HG03460 (cell line): ENCODE results near the gene GATA2.

Experiments
- ATAC-seq: cut with Tn5 transposase; IDR thresholded peaks from one replicate; pipeline ENCODE4 v1.9.1; 2021; ENCODE audit not compliant: unreplicated experiment

GATA2 gene

DNA sequence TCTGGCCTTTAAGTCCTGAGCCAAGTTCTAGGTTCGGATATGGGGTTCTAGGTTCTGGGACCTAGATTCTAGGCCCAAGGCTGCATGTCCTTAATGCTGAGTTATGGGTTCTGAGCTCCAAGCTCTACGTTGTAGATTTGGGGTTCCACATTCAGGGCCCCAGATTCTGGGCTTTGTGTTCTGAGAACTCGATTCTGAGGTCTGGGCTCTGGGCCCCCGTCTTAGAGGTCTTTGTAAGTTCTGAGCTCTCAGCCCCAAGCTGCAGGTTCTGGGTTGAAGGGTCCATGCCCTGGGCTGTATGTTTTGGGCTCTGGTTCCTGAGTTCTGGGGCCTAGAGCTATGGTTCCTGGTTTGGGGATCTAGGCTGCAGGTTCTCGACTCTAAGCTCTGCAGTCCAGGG, 16.3 kb downstream of the GATA2 start:
- no peak for ATAC-seq

GRCh38 chr3:128475355-128475754, 17.6 kb downstream of the GATA2 start:
- no peak for ATAC-seq

- no peak for ATAC-seq
Observed at GRCh38 chr3:128473737-128474136, 19.3 kb downstream of the GATA2 start.

GRCh38 chr3:128473180-128473519, 19.9 kb downstream of the GATA2 start:
- no peak for ATAC-seq

DNA sequence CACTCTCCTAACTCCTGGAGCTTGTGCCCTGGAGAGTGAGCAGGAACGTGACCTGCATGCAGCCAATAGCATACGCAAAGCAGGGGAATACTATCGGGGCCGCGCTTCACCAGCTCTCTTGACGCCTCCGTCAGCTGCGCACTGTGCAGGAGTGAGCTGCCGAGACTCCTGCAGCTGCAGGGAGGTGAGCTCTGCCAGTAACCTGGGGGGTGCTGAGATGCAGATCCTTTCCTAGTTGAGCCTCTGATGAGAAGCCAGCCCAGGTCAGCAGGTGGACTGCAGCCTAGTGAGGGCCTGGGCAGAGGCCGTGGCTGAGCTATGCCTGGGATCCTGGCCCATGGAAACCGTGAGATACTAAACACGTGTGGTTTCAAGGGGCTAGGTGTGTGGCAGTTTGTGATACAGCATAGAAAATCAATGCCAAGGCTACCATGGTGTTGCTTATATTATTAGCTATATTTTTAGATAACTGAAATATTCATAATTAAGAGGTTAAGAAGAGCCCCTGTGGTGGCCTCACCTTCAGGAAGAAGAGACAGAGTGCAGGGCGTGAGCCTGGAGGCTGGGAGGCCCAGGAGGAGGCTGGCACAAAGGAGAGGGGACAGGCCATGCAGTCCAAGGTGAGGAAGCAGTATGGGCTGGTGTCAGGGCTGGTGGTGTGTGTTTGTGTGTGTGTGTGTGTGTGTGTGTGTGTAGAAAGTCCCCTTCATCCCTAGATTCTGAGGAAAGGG, 20.4 kb downstream of the GATA2 start:
- ATAC-seq, result no peak

- no peak for ATAC-seq
Observed at GRCh38 chr3:128471720-128472119, 21.3 kb downstream of the GATA2 start.

GRCh38 chr3:128471110-128471509, 21.9 kb downstream of the GATA2 start:
- ATAC-seq, result no peak

DNA sequence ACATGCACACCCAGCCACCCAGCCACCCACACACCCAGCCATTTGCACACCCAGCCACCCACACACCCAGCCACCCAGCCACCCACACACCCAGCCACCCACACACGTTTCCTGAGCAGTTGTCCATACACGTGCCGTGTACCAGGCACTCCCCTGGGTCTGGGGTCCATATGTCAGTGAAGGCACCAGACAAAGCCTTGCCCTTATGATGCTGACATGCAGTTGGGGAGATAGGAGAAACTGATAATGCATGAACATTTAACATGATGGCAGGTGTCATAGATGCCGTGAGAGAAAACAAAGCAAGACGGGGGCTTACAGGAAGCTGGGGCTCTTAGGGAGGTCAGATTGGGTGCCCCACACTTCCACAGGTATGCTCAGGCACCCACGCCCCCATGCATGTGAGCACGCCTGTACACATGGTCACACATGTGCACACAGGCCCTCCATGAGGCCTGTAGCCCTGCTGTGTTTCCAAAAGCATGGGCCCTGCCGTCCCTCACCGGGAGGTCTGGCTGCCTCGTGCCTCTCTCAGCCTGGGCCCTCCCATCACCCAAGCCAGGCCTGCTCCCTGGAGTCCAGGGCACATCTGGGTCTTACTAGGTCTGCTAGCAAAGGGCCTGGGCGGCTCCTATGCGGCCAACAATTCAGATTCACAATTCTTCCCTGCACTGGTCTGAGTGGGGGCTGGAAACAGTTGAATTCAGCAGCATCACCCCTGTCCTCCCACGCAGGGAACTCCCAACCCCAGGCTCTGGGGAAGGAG, 22.7 kb downstream of the GATA2 start:
- ATAC-seq, result no peak

- ATAC-seq, result no peak
Observed at GRCh38 chr3:128469556-128469955, 23.4 kb downstream of the GATA2 start.

GRCh38 chr3:128468791-128469527, 24.0 kb downstream of the GATA2 start:
- ATAC-seq, result no peak

DNA sequence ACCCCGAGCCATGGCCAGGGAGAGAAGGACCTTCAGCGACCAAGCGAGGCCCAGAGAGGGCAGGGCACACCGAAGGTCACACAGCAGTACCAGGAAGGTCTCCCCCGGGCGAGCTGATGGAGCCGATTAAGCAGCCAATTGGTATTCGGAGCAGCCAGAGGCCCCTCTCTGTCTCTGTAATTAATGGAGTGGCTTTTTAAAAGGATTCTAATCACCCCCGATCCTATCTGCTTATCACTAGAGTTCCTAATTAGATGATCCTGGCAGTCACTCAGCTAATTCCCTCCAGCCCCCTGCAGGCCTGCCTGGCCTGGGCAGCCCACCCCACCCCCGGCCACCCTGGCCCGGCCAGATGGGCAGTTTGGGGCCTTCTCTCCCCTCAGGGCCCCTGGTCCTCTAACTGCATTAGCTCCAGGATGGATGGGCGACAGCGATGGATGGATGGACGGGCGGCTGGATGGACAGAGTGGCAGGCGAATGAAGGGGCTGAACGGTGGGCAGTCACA, 24.7 kb downstream of the GATA2 start:
- ATAC-seq, result no peak

- no peak for ATAC-seq
Observed at GRCh38 chr3:128466840-128467541, 26.0 kb downstream of the GATA2 start, which contains the start of gene DNAJB8. TSS of gene DNAJB8 (minus strand) at chr3:128466890. CDS start at chr3:128463245, 3,645 bp downstream.

DNA sequence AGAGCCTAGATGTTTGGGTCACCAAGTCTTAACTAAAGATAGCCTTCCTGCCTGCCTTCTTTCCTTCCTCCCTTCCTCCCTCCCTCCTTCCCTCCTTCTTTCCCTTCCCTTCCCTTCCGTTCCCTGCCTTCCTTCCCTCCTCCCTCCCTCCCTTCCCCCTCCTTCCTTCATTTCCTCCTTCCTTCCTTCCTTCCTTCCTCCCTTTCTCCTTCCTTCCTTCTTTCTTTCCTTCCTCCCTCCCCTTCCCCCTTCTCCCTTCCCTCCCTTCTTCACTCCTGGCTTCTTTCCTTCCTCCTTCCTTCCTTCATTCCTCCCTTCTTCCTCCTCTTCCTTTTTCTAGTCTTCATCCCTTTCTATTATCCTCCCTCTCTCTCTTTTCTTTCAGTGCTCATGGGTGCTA, 28.3 kb downstream of the GATA2 start:
- no peak for ATAC-seq

GRCh38 chr3:128464188-128464587, 28.8 kb downstream of the GATA2 start:
- no peak for ATAC-seq

- ATAC-seq, result no peak
Observed at GRCh38 chr3:128463771-128464170, 29.2 kb downstream of the GATA2 start.

- no peak for ATAC-seq
Observed at GRCh38 chr3:128463354-128463753, 29.6 kb downstream of the GATA2 start.

- ATAC-seq, result no peak
Observed at GRCh38 chr3:128462931-128463330, 30.1 kb downstream of the GATA2 start.

- no peak for ATAC-seq
Observed at GRCh38 chr3:128462341-128462910, 30.6 kb downstream of the GATA2 start.

- ATAC-seq, result no peak
Observed at GRCh38 chr3:128461731-128462130, 31.3 kb downstream of the GATA2 start.

- no peak for ATAC-seq
Observed at GRCh38 chr3:128459461-128459820, 33.6 kb downstream of the GATA2 start.
